Measurements from ENCODE around the gene IFT81.

The IFT81 gene

GRCh38 chr12:110262442-110263388 is 138.6 kb downstream of the IFT81 start:
- FAIRE-seq (no peak), DNase-seq (ENCODE audit: extremely low spot score, insufficient read length, low read depth) (no peak)

GRCh38 chr12:110266381-110266960 is 142.3 kb downstream of the IFT81 start:
- no peak for DNase-seq (ENCODE audit: extremely low spot score, insufficient read length, low read depth)
- FAIRE-seq = no peak

DNA sequence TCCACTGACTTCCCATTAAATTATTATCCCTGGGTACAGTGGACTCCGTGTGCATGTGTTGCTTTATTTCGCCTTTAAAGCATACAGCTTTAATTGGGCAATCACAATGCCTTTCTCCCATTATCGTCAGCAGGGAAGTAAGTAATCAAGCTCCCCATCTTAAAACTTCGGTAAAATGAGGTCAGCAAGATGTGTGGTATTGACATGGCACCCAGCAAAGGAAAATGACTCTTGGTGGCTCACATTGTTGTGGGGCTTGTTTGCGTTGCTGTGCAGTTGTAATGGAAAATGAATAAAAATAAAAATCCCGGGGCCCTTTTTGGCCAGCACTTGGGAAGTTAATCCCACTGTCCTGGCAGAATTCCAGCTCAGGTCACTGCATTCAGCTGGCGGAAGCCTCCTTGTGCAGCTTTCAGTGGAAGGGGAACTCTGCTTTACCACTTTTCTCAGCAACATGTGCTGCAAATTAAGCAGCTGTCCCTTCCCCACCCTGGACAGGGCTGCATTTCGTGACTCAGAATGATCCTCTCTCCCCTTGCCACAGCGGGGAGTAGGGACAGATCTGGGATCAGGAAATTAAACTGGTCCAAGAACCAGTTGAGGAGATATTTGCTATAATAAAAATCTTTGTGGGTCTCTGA is 142.9 kb downstream of the IFT81 start:
- FAIRE-seq (no peak), DNase-seq (ENCODE audit: extremely low spot score, insufficient read length, low read depth) (no peak)

Measured in GM18507 (cell line).